ENCODE measurements around the gene CATSPERZ. TPM values are rescaled to one million over a fixed set of nuclear protein-coding genes. Genes with fewer than 3 reads are reported as not detected.

Gene CATSPERZ
- total RNA-seq, 1 donor from 2014 or later, result not detected

- DNase-seq (ENCODE audit: low read depth), result no peak
- no peak for TF ChIP-seq CTCF (IDR thresholded peaks at IDR 0.05; ENCODE audit: insufficient read depth, low read length, poor library complexity, severe bottlenecking)
- peaks cover 1% of the 10 kb centered on the region for H3K36me3 ChIP-seq (ENCODE audit: control insufficient read depth, insufficient read depth, low read length)
- no peaks in the 10 kb centered on the region for H3K27me3 ChIP-seq (ENCODE audit: control insufficient read depth, insufficient read depth, low read length)
- no peak overlapping the region for H3K4me3 ChIP-seq (ENCODE audit: low read depth, low read length)
Observed at GRCh38 chr11:64283092-64283491, 17.1 kb upstream of the CATSPERZ start.

GRCh38 chr11:64284048-64284961 lies 15.9 kb upstream of the CATSPERZ start, which contains the start of gene BAD:
Gene BAD (minus strand): TSS chr11:64284665. CDS start chr11:64284368, 297 bp downstream.
- DNase-seq (ENCODE audit: low read depth), result no peak
- TF ChIP-seq CTCF (IDR thresholded peaks at IDR 0.05; ENCODE audit: insufficient read depth, low read length, poor library complexity, severe bottlenecking), result no peak
- H3K36me3 ChIP-seq (ENCODE audit: control insufficient read depth, insufficient read depth, low read length), result peaks cover 1% of the 10 kb centered on the region
- H3K27me3 ChIP-seq (ENCODE audit: control insufficient read depth, insufficient read depth, low read length), result no peaks in the 10 kb centered on the region
- H3K4me3 ChIP-seq (ENCODE audit: low read depth, low read length), result peak within 1 kb of the TSS; percentile 65

GRCh38 chr11:64284962-64285884 lies 14.9 kb upstream of the CATSPERZ start, which contains the start of gene GPR137:
Gene GPR137 (plus strand): TSS chr11:64285848. CDS start chr11:64286525, 677 bp downstream.
- H3K36me3 ChIP-seq (ENCODE audit: control insufficient read depth, insufficient read depth, low read length), result peaks cover 2% of the 10 kb centered on the region
- TF ChIP-seq CTCF (IDR thresholded peaks at IDR 0.05; ENCODE audit: insufficient read depth, low read length, poor library complexity, severe bottlenecking), result no peak
- no peak for DNase-seq (ENCODE audit: low read depth)
- peaks cover 3% of the 10 kb centered on the region for H3K27me3 ChIP-seq (ENCODE audit: control insufficient read depth, insufficient read depth, low read length)
- peak within 1 kb of the TSS; percentile 65 for H3K4me3 ChIP-seq (ENCODE audit: low read depth, low read length)

GRCh38 chr11:64285885-64286800 lies 14.0 kb upstream of the CATSPERZ start:
- peaks cover 11% of the 10 kb centered on the region for H3K27me3 ChIP-seq (ENCODE audit: control insufficient read depth, insufficient read depth, low read length)
- H3K4me3 ChIP-seq (ENCODE audit: low read depth, low read length), result peak overlapping the region; percentile 65
- peak; percentile 28 for TF ChIP-seq CTCF (IDR thresholded peaks at IDR 0.05; ENCODE audit: insufficient read depth, low read length, poor library complexity, severe bottlenecking)
- peaks cover 2% of the 10 kb centered on the region for H3K36me3 ChIP-seq (ENCODE audit: control insufficient read depth, insufficient read depth, low read length)
- DNase-seq (ENCODE audit: low read depth), result no peak

GRCh38 chr11:64286801-64287159 lies 13.4 kb upstream of the CATSPERZ start:
- Histone ChIP-seq H3K36me3 (ENCODE audit: control insufficient read depth, insufficient read depth, low read length) (peaks cover 2% of the 10 kb centered on the region), H3K4me3 (ENCODE audit: low read depth, low read length) (no peak overlapping the region), H3K27me3 (ENCODE audit: control insufficient read depth, insufficient read depth, low read length) (peaks cover 17% of the 10 kb centered on the region)
- TF ChIP-seq CTCF (IDR thresholded peaks at IDR 0.05; ENCODE audit: insufficient read depth, low read length, poor library complexity, severe bottlenecking), result no peak
- no peak for DNase-seq (ENCODE audit: low read depth)
